ENCODE data around the gene BCAS3. TPM values are rescaled to one million over a fixed set of nuclear protein-coding genes. Genes with fewer than 3 reads are reported as not detected.

Gene BCAS3
- total RNA-seq, 1 experiment from 2014 or later: 14.4 TPM

- no peaks in the 10 kb centered on the region for H3K9me3 ChIP-seq (ENCODE audit: low read depth, low read length, poor library complexity, severe bottlenecking)
- no TSS peak for BruUV-seq (replicated peaks)
- H3K4me1 ChIP-seq (ENCODE audit: insufficient read depth, low read length, poor library complexity, severe bottlenecking): peaks cover 2% of the 10 kb centered on the region
- no peak overlapping the region for H3K27ac ChIP-seq (ENCODE audit: low read depth, low read length, poor library complexity, severe bottlenecking)
- H3K4me3 ChIP-seq (ENCODE audit: low read depth, low read length, poor library complexity, severe bottlenecking): no peak overlapping the region
- POLR2A ChIA-PET (ENCODE audit: low non-redundant PET): interaction anchor here (0.5 kb wide), 1 partner anchor 429 kb away, joined by 3 read pairs; no protein-coding TSS in a partner anchor
- TF ChIP-seq, protein P1, sequence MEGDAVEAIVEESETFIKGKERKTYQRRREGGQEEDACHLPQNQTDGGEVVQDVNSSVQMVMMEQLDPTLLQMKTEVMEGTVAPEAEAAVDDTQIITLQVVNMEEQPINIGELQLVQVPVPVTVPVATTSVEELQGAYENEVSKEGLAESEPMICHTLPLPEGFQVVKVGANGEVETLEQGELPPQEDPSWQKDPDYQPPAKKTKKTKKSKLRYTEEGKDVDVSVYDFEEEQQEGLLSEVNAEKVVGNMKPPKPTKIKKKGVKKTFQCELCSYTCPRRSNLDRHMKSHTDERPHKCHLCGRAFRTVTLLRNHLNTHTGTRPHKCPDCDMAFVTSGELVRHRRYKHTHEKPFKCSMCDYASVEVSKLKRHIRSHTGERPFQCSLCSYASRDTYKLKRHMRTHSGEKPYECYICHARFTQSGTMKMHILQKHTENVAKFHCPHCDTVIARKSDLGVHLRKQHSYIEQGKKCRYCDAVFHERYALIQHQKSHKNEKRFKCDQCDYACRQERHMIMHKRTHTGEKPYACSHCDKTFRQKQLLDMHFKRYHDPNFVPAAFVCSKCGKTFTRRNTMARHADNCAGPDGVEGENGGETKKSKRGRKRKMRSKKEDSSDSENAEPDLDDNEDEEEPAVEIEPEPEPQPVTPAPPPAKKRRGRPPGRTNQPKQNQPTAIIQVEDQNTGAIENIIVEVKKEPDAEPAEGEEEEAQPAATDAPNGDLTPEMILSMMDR (conservative IDR thresholded peaks at IDR 0.05; ENCODE audit: low read depth, low read length): peak; percentile 92
- no peak for TF ChIP-seq EZH2 (IDR thresholded peaks at IDR 0.05; ENCODE audit: borderline replicate concordance, low read depth, low read length, poor library complexity, severe bottlenecking)
- H3K27me3 ChIP-seq (replicated peaks; ENCODE audit: insufficient read depth, low read depth, low read length, poor library complexity): no peaks in the 10 kb centered on the region
- peak; percentile 72 for DNase-seq (ENCODE audit: low spot score)
- CTCF ChIA-PET: interaction anchor here (0.5 kb wide), 1 partner anchor 10 kb away, joined by 3 read pairs; no protein-coding TSS in a partner anchor
- intact Hi-C loops (cut with micrococcal nuclease; ENCODE audit: unreplicated experiment): loop anchor here (2.0 to 5.0 kb wide), 2 partner anchors 134 to 421 kb away; no protein-coding TSS in a partner anchor
- no peaks in the 10 kb centered on the region for H3K36me3 ChIP-seq (ENCODE audit: insufficient read depth, low read length, poor library complexity, severe bottlenecking)
These were observed 739.1 kb downstream of the BCAS3 start for GRCh38 chr17:61416540-61417363.

- ChIA-PET CTCF (no interaction called here), POLR2A (ENCODE audit: low non-redundant PET) (no interaction called here)
- H3K4me3 ChIP-seq (ENCODE audit: low read depth, low read length, poor library complexity, severe bottlenecking): no peak overlapping the region
- peaks cover 3% of the 10 kb centered on the region for H3K27me3 ChIP-seq (replicated peaks; ENCODE audit: insufficient read depth, low read depth, low read length, poor library complexity)
- no peak for DNase-seq (ENCODE audit: low spot score)
- H3K9me3 ChIP-seq (ENCODE audit: low read depth, low read length, poor library complexity, severe bottlenecking): no peaks in the 10 kb centered on the region
- H3K4me1 ChIP-seq (ENCODE audit: insufficient read depth, low read length, poor library complexity, severe bottlenecking): no peaks in the 10 kb centered on the region
- H3K36me3 ChIP-seq (ENCODE audit: insufficient read depth, low read length, poor library complexity, severe bottlenecking): no peaks in the 10 kb centered on the region
- BruUV-seq (replicated peaks): no TSS peak
- intact Hi-C loops (cut with micrococcal nuclease; ENCODE audit: unreplicated experiment): loop anchor here (5.0 kb wide), 1 partner anchor 419 kb away; no protein-coding TSS in a partner anchor
- H3K27ac ChIP-seq (ENCODE audit: low read depth, low read length, poor library complexity, severe bottlenecking): no peak overlapping the region
- TF ChIP-seq, protein P1 (conservative IDR thresholded peaks at IDR 0.05; ENCODE audit: low read depth, low read length): no peak
- no peak for TF ChIP-seq EZH2 (IDR thresholded peaks at IDR 0.05; ENCODE audit: borderline replicate concordance, low read depth, low read length, poor library complexity, severe bottlenecking)
These were observed 740.8 kb downstream of the BCAS3 start for GRCh38 chr17:61418449-61418848.

- Histone ChIP-seq H3K9me3 (ENCODE audit: low read depth, low read length, poor library complexity, severe bottlenecking) (no peaks in the 10 kb centered on the region), H3K4me3 (ENCODE audit: low read depth, low read length, poor library complexity, severe bottlenecking) (no peak overlapping the region), H3K27ac (ENCODE audit: low read depth, low read length, poor library complexity, severe bottlenecking) (no peak overlapping the region), H3K36me3 (ENCODE audit: insufficient read depth, low read length, poor library complexity, severe bottlenecking) (no peaks in the 10 kb centered on the region), H3K27me3 (replicated peaks; ENCODE audit: insufficient read depth, low read depth, low read length, poor library complexity) (peaks cover 3% of the 10 kb centered on the region), H3K4me1 (ENCODE audit: insufficient read depth, low read length, poor library complexity, severe bottlenecking) (no peaks in the 10 kb centered on the region)
- CTCF ChIA-PET: no interaction called here
- DNase-seq (ENCODE audit: low spot score): no peak
- intact Hi-C loops (cut with micrococcal nuclease; ENCODE audit: unreplicated experiment): loop anchor here (5.0 kb wide), 1 partner anchor 418 kb away; no protein-coding TSS in a partner anchor
- BruUV-seq (replicated peaks): no TSS peak
- TF ChIP-seq EZH2 (IDR thresholded peaks at IDR 0.05; ENCODE audit: borderline replicate concordance, low read depth, low read length, poor library complexity, severe bottlenecking): no peak
- TF ChIP-seq, protein P1 (conservative IDR thresholded peaks at IDR 0.05; ENCODE audit: low read depth, low read length): no peak
- POLR2A ChIA-PET (ENCODE audit: low non-redundant PET): no interaction called here
These were observed 741.9 kb downstream of the BCAS3 start for GRCh38 chr17:61419496-61420046.

Measured in A673 (cell line).